D341Med (cell line): ENCODE measurements around the gene PWWP2B.

ENCODE experiments used
- DNase-seq: peaks from one replicate; pipeline ENCODE4 v3.0.0; 2012; ENCODE audit warnings: low spot score

Gene PWWP2B

DNA sequence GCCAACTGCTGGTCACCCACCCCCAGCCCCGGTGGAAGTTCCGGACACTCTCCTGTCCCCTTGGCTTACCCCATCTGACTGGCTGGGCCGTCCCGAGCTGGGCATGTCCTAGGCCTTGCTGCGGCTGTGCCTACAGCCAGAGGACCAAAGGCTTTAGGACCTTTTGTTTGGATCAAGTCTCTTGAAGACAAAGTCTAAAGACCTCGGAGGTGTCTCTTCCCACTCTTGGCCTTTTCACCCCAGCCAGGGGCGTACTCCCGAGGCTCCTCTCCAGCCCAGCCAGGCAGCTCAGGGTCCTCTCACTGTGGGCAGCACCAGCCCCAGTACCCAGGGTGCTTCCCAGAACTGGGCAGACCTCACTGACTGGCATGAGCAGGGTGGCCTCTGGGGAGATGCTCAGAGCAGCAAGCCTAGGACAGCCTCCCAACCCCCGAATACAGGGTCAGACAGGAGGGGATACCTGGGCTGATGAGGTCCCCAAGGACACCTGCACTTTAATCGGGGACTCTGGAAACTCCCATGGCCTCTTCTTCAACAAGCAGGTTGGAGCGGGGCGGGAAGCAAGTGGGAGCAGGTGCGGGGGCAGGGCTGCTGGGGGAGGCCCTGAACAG lies 2.7 kb upstream of the PWWP2B start:
- no peak for DNase-seq

DNA sequence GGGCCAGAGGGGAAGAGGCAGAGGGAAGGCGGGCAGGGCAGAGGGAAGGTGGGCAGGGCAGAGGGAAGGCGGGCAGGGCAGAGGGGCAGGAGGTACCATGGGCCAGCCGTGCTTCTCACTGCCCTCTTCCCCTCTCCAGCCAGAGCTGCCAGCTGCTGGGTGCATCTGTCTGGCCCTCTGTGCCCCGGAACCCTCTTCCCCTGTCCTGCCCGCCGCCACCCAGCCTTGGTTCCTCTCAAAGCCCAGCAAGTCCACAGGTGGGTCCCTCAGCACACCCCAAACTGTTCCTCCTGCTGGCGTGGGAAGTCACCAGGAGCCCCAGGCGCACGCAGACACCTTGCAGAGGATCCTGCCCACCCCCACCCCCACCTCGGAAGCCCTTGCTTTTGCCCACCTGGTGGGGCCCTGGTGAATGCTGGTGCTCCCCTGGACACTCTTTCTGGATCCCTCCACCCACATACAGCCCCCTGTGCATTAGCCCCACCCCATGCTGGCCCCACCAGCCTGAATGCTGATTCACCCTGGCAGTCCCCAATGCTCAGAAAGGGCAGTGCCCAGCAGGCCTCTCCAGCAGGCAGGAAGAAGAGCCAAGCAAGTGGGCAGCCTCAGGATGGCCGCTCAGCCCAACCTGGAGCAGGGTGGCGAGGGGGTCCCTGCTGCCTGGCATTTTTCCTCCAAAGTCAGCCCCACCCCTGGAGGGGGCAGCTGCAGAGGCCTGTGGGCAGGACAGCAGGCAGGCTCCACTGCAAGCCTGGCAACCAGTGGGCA lies 1.9 kb upstream of the PWWP2B start:
- DNase-seq = no peak

- no peak for DNase-seq
These were observed 1.1 kb upstream of the PWWP2B start for GRCh38 chr10:132395704-132396493.

DNA sequence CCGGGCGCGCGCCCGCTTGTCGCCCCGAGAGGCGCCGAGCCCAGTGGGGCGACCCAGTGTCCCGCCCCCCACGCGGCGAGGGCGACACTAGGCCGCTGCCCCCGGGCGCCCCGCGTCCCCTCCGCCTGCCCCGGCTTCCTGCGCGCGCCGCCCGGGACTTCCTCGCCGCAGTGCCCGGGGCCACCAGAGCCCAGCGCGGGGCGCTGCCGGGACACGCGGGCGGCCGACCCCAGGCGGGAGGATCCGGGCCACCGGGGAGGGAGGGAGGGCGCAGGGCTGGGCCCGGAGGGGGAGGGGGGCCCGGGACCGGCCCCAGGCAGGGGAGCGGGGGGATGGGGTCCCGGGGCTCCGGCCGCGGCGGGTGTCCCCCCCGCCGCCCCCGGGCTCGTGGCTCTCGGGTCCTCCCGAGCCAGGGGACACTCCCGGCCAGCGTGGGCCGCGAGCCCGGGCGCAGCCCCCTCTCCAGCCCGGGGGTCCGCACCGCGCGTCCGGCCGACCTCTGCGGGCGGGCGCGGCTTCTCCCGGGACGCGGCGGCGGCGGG lies 435 bp upstream of the PWWP2B start:
- peak; percentile 85 for DNase-seq

- no peak for DNase-seq
These were observed 918 bp downstream of the PWWP2B start for GRCh38 chr10:132397671-132398565.

DNA sequence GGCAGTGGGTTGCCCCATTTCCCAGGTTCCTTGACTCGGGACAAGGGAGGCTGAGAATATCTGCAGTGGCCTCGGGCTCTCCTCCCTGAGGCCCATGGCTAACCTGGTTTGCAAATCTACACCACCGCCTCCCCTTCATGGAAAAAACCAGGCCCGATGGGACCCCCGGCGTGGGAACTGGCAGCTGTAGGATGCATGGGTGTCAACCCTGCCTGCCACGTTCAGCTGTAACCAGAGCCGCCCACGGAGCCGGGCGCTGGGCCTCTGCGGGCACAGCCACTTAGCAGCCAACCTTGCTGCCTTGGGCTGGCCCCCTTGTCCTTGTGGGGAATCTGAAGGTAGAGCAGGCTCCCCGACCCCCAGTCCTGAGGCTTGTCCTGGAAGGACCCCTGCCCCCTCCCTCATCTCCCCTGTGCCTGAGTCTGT lies 1.6 kb downstream of the PWWP2B start:
- no peak for DNase-seq

DNA sequence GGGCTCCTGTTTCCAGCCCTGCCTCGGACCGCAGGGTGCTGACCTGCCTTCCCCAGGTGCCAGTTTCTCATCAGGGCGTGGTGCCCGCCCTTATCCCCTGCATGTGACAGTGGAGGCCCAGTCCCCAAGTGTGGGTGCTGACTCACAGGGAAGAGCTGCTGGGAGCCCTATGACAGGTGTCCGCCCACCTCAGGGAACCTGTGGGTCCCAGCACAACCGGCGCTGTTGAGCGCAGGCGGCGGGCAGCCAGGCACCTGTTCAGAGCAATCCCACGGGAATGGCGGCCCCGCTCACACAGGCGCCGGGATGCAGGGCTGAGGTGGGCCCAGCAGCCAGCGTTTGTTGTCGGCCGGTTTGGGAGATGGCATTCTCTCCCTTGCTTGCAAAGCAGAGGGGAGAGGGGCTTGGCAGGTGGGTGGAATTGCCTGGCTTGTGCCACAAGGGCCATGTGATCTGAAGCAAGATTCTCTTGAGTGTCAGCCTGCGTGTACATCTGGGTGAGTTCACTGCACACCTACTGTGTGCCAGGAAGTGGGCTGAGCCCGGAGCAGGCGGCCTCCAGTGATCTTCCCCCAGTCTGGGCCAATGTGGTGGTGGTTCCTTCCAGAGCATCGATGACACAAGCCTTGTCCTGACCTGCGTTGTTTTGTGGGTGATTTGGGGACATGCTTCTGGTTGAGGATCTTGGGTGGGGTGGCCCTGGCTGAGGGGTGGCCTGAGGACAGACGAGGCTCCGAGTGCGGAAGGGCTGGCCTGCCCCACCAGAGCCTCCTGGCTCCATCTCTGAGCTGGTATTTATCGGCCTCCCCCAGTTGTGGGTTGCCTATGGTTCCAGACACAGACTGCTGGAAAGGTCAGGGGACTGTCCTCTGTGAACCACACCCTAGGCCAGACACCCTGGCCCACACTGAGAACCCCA lies 2.4 kb downstream of the PWWP2B start:
- DNase-seq = no peak

DNA sequence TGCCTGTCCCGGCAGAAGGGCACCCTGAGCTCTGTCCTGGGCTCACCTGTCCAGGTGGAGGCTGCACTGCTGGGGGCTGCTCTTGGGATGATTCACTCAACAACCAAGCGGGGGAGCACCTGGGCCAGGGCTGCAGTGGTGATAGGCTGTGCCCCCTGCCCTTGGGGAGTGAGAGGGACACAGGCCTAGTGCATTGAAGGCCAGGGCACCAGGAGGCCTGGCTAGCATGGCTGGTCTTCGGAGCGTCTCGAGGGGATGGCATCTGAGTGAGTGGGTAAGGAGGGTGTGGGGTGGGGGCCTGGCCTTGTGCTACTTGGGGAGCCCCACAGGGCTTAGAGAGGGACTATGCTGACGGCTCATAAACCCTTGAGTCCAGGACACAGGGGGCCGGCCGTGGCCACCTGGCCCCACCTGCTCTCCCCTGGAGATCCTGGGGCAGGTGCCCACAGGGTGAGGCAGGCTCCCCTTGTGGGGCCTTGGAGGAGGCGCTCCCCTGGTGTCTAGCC lies 3.1 kb downstream of the PWWP2B start:
- no peak for DNase-seq

GRCh38 chr10:132400547-132401151 lies 3.6 kb downstream of the PWWP2B start:
- no peak for DNase-seq

DNA sequence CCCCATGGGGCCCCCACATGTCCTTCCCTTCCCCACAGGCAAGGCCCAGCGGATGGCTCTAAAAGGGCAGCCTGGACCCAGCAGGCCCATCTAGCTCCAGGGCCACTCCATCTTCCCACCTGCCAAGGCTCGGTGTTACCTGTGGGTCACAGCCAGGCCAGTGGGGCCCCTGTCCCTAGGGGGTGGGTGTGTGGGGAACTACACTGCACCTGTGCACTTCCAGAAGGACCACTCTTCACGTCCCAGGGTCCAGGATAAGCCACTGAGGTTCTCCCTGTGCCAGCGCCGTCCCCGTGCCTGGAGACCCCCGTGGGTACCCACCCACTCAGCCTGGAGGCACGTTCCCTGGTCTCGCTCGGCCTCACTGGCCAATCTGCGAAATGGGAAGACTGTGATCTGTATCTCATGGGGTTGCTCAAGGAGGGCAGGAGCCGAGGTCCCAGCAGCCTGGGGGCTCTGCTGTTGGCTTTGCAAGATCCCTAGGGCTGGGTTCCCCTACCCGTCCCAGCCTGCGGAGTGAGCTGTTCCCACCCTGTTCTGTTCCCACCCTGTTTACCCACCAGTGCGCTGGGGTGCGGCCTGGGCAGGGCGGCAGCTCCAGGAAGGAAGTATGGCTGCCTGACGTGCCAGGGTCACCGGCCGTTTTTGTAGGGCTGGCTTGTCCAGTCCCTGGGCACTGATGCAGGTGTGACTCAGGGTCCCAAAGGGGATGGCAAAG lies 4.6 kb downstream of the PWWP2B start:
- DNase-seq = no peak

- DNase-seq = no peak
These were observed 5.8 kb downstream of the PWWP2B start for GRCh38 chr10:132402781-132403241.

DNA sequence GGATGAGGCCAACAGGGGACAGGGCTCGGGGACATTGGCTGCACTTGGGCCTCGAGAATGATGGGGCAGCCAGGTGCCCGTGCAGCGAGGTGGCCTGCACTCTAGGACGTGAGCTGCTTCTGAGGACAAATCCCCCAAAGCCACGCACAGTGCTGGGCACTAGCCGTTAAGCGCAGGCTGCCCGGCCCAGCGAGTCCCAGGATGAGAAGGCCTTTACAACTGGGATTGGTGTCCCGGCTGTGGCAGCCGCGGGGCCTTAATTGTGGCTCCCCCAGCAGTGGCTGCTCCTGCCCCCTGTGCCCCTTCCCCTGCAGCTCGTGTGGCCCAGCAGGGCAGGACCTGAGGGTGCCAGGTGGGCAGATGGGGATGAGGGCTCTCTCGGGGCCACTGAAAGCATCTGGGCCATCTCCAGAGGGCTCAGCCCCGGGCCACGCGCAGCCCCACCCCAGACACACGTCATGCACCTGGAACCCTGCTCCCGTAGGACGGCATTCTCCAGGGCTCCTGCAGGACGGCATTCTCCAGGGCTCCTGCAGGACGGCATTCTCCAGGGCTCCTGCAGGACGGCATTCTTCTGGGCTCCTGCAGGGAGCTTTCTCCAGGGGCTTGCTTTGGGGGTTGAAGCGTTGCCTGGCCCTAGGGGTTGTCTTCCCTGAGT lies 6.6 kb downstream of the PWWP2B start:
- no peak for DNase-seq

DNA sequence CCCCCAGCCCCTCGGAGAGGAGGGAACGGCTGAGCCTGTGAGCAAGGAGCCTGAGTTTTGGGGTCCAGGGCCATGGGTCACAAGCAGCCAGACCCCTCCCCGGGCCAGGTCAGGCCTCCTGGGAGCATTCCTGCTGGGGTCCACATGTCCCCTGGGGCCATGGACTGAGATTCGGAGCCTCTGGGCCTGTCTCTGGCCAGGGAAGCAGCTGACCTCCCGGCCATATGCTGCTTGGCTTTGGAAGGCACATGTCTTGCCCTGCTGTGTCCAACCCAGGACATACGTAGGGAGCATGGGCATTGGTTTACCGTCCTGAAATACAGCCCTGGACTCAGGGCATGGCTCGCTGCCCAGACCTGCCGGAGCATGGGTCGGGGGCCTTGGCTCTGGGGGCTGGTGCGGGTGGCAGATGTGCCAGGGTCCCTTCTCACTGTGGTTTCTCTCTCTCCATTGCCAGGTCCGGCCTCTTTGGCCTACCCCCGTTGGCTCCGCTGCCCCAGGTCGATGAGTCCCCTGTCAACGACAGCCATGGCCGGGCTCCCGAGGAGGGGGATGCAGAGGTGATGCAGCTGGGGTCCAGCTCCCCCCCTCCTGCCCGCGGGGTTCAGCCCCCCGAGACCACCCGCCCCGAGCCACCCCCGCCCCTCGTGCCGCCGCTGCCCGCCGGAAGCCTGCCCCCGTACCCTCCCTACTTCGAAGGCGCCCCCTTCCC lies 7.3 kb downstream of the PWWP2B start:
- DNase-seq = no peak

GRCh38 chr10:132404911-132405462 lies 8.0 kb downstream of the PWWP2B start:
- no peak for DNase-seq

- DNase-seq = no peak
These were observed 8.5 kb downstream of the PWWP2B start for GRCh38 chr10:132405463-132405991.

DNA sequence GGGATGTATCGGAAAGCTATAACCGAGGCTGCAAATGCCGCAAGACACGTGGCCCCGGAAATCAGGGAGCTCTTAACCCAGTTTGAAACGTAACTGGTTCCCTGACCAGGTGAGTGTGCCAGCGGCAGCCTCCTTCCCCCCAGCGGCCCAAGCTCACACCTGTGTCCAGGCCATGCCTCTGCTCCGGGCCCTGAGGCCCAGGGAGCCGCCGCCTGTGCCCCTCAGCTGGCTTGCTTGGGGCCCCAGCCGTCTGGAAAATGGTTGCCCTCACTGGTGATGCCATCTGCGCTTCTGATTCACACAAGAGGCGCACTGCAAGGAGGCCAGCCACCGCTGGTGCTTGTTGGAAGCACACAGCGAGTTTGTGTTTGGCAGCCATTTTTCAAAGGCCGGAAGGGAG lies 9.2 kb downstream of the PWWP2B start:
- no peak for DNase-seq

DNA sequence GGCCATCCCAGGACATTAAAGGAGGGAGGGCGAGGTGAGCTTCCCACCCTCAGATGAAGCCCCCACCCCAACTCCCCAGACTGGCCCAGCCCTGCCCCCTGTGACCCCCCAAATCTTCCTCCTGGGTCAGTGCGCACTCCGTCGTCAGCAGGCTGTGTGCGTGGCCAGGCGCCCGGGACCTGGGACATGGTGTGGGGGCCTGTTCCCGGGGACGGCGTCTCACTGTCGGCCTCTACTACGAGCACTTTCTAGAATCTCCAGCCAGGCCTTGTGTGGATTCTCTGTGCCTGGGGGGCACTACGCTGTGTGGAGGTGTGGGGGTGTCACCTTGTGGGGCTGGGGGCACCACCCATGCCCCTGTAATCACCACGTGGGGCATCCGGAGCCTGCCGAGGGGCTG lies 9.8 kb downstream of the PWWP2B start:
- DNase-seq = no peak
